ENCODE measurements around the gene GRIA3.
A peak's percentile ranks its signal among the peaks of the same experiment; 100 is the strongest.

GRIA3 gene

DNA sequence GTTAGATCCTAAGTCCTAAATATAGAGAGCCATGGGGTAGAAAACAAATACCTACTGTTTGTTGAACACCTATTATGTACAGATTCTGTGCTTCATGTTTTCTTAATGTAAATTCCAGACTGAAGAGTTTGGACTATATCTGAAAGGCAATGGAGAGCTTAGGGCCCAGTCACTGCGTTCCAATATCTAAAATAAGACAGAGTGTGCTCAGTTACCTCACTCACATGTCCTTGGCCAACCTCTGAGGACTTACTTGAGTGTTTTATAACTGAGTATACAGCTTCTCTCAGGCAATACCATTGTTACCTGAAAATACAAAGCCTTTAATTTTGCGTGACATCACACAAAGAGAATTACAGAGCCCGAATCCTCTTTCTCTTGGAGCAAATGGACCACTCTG is 53.2 kb downstream of the GRIA3 start:
- H3K4me3 ChIP-seq (ENCODE audit: low read depth, low read length) = no peak overlapping the region
- in situ Hi-C loops (cut with HindIII; ENCODE audit: low sequenced_read_pairs) = no loop called here
- TF ChIP-seq, protein P1, sequence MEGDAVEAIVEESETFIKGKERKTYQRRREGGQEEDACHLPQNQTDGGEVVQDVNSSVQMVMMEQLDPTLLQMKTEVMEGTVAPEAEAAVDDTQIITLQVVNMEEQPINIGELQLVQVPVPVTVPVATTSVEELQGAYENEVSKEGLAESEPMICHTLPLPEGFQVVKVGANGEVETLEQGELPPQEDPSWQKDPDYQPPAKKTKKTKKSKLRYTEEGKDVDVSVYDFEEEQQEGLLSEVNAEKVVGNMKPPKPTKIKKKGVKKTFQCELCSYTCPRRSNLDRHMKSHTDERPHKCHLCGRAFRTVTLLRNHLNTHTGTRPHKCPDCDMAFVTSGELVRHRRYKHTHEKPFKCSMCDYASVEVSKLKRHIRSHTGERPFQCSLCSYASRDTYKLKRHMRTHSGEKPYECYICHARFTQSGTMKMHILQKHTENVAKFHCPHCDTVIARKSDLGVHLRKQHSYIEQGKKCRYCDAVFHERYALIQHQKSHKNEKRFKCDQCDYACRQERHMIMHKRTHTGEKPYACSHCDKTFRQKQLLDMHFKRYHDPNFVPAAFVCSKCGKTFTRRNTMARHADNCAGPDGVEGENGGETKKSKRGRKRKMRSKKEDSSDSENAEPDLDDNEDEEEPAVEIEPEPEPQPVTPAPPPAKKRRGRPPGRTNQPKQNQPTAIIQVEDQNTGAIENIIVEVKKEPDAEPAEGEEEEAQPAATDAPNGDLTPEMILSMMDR (IDR thresholded peaks at IDR 0.05; ENCODE audit: low read depth, low read length, missing control alignments) = no peak
- no peak for DNase-seq (ENCODE audit: low read depth)

DNA sequence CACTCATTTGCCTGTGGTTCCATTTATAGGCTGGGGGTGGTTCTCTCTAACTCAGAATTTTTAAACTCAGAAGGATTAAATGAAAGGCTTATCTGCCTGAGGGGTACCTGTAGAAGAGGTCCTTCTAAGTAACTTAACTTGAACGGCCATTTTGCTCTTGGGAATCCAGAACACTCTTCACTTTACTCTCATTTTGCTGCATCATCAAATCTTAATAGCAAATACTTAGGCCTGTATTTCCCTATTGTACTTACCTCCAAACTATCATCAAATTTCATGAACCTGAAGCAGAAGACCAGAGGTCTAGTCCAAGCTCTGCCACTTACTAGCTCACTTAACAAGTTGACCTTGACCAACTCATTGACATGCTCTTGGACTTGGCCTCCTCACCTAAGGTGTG is 70.4 kb downstream of the GRIA3 start:
- no peak for DNase-seq (ENCODE audit: low read depth)
- TF ChIP-seq, protein P1 (IDR thresholded peaks at IDR 0.05; ENCODE audit: low read depth, low read length, missing control alignments) = no peak
- in situ Hi-C loops (cut with HindIII; ENCODE audit: low sequenced_read_pairs) = no loop called here
- no peak overlapping the region for H3K4me3 ChIP-seq (ENCODE audit: low read depth, low read length)

DNA sequence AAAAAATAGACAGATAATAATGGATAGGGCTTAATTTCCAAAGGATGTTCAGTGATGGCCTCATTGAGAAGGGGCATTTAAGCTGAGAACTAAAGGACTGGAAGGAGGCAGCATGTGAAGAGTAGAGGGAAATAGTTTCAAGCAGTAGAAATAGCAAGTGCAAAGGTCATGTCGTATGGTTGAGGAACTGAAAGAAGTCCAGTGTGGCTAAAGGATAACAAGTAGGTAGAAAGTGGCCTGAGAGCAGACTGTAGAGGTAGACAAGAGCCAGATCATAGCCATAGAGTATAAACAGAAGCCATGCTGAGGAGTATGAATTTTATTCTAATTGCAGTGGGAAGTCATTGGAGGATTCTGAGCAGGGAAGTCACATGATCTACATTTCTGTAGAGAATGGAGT is 72.3 kb downstream of the GRIA3 start:
- DNase-seq (ENCODE audit: low read depth) = no peak
- in situ Hi-C loops (cut with HindIII; ENCODE audit: low sequenced_read_pairs) = no loop called here
- TF ChIP-seq, protein P1 (IDR thresholded peaks at IDR 0.05; ENCODE audit: low read depth, low read length, missing control alignments) = no peak
- H3K4me3 ChIP-seq (ENCODE audit: low read depth, low read length) = no peak overlapping the region

DNA sequence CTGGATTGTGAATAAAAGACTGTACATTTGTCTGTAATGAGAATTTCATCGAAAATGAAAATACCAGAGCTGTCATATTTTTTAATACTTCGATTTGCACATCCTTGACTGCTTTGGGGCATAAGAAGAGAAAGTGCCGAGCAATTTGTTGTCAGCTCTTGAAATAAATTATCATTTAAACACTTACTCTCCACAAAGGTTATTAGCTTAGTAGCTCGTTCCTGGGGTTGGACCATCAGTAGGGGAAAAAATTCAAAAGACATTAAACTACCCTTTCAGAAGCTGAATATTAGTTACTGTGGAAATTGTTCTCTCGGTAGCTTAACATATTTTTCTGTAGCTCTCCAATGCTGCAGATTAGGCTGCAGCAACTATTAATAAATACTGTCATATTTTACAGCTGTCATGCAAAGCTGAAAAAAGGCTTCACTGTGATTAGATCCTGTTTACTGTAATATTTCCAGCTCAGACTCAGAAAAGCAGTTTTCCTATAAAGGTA is 76.9 kb downstream of the GRIA3 start:
- DNase-seq (ENCODE audit: low read depth) = no peak
- TF ChIP-seq, protein P1 (IDR thresholded peaks at IDR 0.05; ENCODE audit: low read depth, low read length, missing control alignments) = no peak
- in situ Hi-C loops (cut with HindIII; ENCODE audit: low sequenced_read_pairs) = no loop called here
- H3K4me3 ChIP-seq (ENCODE audit: low read depth, low read length) = no peak overlapping the region

DNA sequence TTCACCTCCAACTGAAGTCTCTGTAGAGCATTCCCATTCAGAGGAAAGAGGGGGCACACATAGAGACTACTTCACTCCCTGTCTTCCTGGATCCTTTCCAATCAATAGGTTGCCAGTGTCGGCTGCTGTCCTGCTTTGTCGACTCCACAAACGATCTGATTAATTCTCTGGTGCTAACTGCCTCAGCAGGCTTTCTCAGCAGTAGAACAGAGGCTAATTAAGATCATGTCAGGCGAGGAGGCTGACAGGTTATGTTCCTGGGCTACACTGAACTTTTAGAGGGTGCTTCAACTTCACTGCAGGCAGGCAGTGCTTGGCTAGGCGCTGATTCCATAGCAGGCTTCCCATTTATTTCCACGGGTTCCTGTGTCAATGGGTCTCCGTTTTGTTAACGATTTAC is 79.2 kb downstream of the GRIA3 start:
- TF ChIP-seq, protein P1 (IDR thresholded peaks at IDR 0.05; ENCODE audit: low read depth, low read length, missing control alignments) = no peak
- H3K4me3 ChIP-seq (ENCODE audit: low read depth, low read length) = no peak overlapping the region
- in situ Hi-C loops (cut with HindIII; ENCODE audit: low sequenced_read_pairs) = no loop called here

DNA sequence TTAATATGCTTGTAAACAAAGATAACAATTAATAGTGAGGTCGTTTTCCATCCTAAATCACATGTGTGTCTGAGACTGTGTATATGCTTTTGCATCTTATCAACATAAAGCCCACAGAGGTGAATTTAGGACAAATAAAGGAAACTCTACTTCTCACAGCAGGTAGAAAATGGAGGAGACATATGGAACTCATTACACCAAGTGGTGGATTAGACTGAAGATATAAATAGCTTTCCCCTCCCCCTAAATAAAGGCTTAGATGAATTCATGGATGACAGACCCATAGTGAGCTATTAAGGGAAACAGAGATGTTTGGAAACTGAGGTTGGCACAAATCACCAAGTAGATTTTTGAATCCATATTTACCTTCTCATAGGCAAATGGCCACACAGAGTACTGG is 79.7 kb downstream of the GRIA3 start:
- in situ Hi-C loops (cut with HindIII; ENCODE audit: low sequenced_read_pairs) = no loop called here
- H3K4me3 ChIP-seq (ENCODE audit: low read depth, low read length) = no peak overlapping the region
- TF ChIP-seq, protein P1 (IDR thresholded peaks at IDR 0.05; ENCODE audit: low read depth, low read length, missing control alignments) = no peak
- no peak for DNase-seq (ENCODE audit: low read depth)

More for the DNA sequence above, 79.2 kb downstream of the GRIA3 start:
- no peak for DNase-seq (ENCODE audit: low read depth)

DNA sequence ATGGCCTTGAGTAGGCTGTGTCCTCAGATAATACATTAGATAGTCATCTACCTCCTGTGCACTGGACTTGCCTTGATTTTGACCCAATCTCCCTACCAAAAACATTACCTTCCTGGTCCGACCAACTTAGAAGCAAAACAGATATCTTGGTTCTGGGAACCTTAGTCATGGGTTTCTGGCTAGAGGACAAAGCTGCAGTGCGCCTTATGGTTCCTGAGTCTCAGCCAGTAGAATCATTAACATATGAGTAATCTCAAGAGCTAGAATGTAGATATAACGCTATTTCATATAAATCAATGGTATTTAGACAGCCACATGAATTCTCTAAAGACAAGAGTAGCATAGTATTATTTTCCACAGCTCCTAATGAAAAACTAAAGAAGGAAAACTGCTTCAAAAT is 83.1 kb downstream of the GRIA3 start:
- in situ Hi-C loops (cut with HindIII; ENCODE audit: low sequenced_read_pairs) = no loop called here
- peak; percentile 36 for DNase-seq (ENCODE audit: low read depth)
- TF ChIP-seq, protein P1 (IDR thresholded peaks at IDR 0.05; ENCODE audit: low read depth, low read length, missing control alignments) = no peak
- no peak overlapping the region for H3K4me3 ChIP-seq (ENCODE audit: low read depth, low read length)
